Measurements from ENCODE around the gene SUCO.

DNA sequence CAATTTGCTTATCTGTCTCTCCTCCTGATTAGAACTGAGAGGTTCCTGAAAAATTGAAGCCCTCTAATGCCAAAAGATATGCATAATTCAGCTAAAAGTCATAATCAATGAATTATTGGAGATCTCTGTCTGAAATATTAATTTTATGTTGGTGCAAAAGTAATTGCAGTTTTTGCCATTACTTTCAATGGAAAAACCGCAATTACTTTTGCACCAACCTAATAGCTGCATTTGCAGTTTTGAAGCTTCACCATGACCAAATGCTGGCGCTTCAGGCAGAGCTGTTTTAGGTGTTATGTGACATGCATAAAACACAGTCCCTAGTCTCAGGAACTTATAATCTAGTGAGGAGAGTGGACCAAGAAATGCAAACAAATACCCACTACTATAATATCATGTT lies 96.2 kb downstream of the SUCO start:
- TF ChIP-seq TAF1 (IDR thresholded peaks at IDR 0.05; ENCODE audit: borderline replicate concordance, low read depth, low read length) (no peak), NFIC (IDR thresholded peaks at IDR 0.05; ENCODE audit: borderline replicate concordance) (no peak), SIN3A (IDR thresholded peaks at IDR 0.05; ENCODE audit: borderline replicate concordance, low read depth, low read length) (no peak), CHD2 (IDR thresholded peaks at IDR 0.05; ENCODE audit: low read length, partially characterized antibody) (no peak), POLR2AphosphoS5 (IDR thresholded peaks at IDR 0.05; ENCODE audit: low read depth, low read length) (no peak), EP300 (IDR thresholded peaks at IDR 0.05; ENCODE audit: borderline replicate concordance in 1 of 2, low read depth in 1 of 2, low read length in 1 of 2) (no peak), RFX5 (IDR thresholded peaks at IDR 0.05; ENCODE audit: low read length) (no peak), EZH2phosphoT487 (IDR thresholded peaks at IDR 0.05; ENCODE audit: borderline replicate concordance, low read depth) (no peak), GABPA (IDR thresholded peaks at IDR 0.05; ENCODE audit: low read depth) (no peak), JUND (IDR thresholded peaks at IDR 0.05) (no peak), RAD21 (IDR thresholded peaks at IDR 0.05; ENCODE audit: low read length) (no peak), FOSL2 (IDR thresholded peaks at IDR 0.05; ENCODE audit: borderline replicate concordance, low read depth) (no peak)
- TF ChIP-seq, protein P1, sequence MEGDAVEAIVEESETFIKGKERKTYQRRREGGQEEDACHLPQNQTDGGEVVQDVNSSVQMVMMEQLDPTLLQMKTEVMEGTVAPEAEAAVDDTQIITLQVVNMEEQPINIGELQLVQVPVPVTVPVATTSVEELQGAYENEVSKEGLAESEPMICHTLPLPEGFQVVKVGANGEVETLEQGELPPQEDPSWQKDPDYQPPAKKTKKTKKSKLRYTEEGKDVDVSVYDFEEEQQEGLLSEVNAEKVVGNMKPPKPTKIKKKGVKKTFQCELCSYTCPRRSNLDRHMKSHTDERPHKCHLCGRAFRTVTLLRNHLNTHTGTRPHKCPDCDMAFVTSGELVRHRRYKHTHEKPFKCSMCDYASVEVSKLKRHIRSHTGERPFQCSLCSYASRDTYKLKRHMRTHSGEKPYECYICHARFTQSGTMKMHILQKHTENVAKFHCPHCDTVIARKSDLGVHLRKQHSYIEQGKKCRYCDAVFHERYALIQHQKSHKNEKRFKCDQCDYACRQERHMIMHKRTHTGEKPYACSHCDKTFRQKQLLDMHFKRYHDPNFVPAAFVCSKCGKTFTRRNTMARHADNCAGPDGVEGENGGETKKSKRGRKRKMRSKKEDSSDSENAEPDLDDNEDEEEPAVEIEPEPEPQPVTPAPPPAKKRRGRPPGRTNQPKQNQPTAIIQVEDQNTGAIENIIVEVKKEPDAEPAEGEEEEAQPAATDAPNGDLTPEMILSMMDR (IDR thresholded peaks at IDR 0.05) = no peak

Measured in SK-N-SH (cell line).